ENCODE measurements around the gene GPI. TPM values are rescaled to one million over a fixed set of nuclear protein-coding genes. Genes with fewer than 3 reads are reported as not detected.

The GPI gene
- total RNA-seq, 2 experiments from 2014 or later: 111 to 218 TPM

DNA sequence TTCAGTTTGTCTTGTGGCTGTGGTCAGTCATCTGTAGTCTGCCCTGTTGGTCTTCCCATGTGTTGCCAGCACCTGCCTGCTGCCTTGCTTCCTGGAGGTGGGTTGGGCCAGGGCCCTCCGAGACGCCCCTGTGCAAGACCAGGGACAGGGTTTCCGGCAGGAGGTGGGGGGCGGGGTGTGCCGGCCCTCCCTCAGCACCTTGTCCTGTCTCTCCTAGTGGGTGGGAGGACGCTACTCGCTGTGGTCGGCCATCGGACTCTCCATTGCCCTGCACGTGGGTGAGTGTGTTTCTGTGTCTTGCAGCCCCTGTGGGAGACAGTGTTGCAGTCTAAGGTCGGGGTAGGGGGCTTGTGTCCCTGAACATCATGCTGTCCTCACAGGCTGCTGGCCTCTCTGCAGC, 28.0 kb downstream of the GPI start:
- no TSS peak for BruUV-seq (replicated peaks)
- POLR2A ChIA-PET: interaction anchor here (0.6 kb wide), 1 partner anchor 359 kb away, joined by 4 read pairs; no protein-coding TSS in a partner anchor
- no peaks in the 10 kb centered on the region for H3K9me3 ChIP-seq (ENCODE audit: low read length)
- intact Hi-C loops (cut with micrococcal nuclease; ENCODE audit: unreplicated experiment): no loop called here
- no peaks in the 10 kb centered on the region for H3K4me1 ChIP-seq (ENCODE audit: insufficient read depth, low read length, poor library complexity, severe bottlenecking)
- no peak overlapping the region for H3K4me3 ChIP-seq (ENCODE audit: low read depth, low read length, poor library complexity, severe bottlenecking)
- H3K4me2 ChIP-seq (ENCODE audit: low read length): no peak overlapping the region
- peaks cover 96% of the 10 kb centered on the region for H3K36me3 ChIP-seq (ENCODE audit: insufficient read depth, low read length)
- no peaks in the 10 kb centered on the region for H4K20me1 ChIP-seq (ENCODE audit: insufficient read depth, low read length)
- no peak for DNase-seq (ENCODE audit: low spot score)
- no peaks in the 10 kb centered on the region for H3K79me2 ChIP-seq (ENCODE audit: insufficient read depth, low read depth, low read length)
- CTCF ChIA-PET (ENCODE audit: unreplicated experiment): no interaction called here
- H3K9me2 ChIP-seq (ENCODE audit: insufficient read depth, low read length): no peaks in the 10 kb centered on the region
- H3K27ac ChIP-seq (ENCODE audit: low read depth, low read length, poor library complexity, severe bottlenecking): no peak overlapping the region
- H2AFZ ChIP-seq (ENCODE audit: low read length): no peak overlapping the region
- TF ChIP-seq, protein P1, sequence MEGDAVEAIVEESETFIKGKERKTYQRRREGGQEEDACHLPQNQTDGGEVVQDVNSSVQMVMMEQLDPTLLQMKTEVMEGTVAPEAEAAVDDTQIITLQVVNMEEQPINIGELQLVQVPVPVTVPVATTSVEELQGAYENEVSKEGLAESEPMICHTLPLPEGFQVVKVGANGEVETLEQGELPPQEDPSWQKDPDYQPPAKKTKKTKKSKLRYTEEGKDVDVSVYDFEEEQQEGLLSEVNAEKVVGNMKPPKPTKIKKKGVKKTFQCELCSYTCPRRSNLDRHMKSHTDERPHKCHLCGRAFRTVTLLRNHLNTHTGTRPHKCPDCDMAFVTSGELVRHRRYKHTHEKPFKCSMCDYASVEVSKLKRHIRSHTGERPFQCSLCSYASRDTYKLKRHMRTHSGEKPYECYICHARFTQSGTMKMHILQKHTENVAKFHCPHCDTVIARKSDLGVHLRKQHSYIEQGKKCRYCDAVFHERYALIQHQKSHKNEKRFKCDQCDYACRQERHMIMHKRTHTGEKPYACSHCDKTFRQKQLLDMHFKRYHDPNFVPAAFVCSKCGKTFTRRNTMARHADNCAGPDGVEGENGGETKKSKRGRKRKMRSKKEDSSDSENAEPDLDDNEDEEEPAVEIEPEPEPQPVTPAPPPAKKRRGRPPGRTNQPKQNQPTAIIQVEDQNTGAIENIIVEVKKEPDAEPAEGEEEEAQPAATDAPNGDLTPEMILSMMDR (conservative IDR thresholded peaks at IDR 0.05; ENCODE audit: low read length): no peak
- TF ChIP-seq EZH2phosphoT487 (IDR thresholded peaks at IDR 0.05; ENCODE audit: borderline replicate concordance, low read depth, low read length): no peak

DNA sequence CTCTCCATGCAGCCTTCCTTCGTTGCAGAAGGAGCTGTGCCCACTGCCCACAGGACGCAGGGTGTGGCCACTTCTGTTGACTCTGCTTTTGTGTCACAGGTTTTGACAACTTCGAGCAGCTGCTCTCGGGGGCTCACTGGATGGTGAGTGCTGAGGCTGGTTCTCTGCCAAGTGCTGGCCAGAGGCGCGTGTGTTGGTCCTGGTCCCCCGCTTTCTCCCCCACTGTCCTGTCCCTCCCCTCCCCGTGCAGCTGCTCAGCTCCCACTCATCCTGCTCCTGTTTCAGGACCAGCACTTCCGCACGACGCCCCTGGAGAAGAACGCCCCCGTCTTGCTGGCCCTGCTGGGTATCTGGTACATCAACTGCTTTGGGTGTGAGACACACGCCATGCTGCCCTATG, 28.6 kb downstream of the GPI start:
- peaks cover 96% of the 10 kb centered on the region for H3K36me3 ChIP-seq (ENCODE audit: insufficient read depth, low read length)
- intact Hi-C loops (cut with micrococcal nuclease; ENCODE audit: unreplicated experiment): no loop called here
- no peaks in the 10 kb centered on the region for H4K20me1 ChIP-seq (ENCODE audit: insufficient read depth, low read length)
- H3K79me2 ChIP-seq (ENCODE audit: insufficient read depth, low read depth, low read length): no peaks in the 10 kb centered on the region
- no peaks in the 10 kb centered on the region for H3K9me3 ChIP-seq (ENCODE audit: low read length)
- H3K4me3 ChIP-seq (ENCODE audit: low read depth, low read length, poor library complexity, severe bottlenecking): no peak overlapping the region
- H3K9me2 ChIP-seq (ENCODE audit: insufficient read depth, low read length): no peaks in the 10 kb centered on the region
- POLR2A ChIA-PET: no interaction called here
- CTCF ChIA-PET (ENCODE audit: unreplicated experiment): no interaction called here
- H2AFZ ChIP-seq (ENCODE audit: low read length): no peak overlapping the region
- TF ChIP-seq, protein P1 (conservative IDR thresholded peaks at IDR 0.05; ENCODE audit: low read length): no peak
- TF ChIP-seq EZH2phosphoT487 (IDR thresholded peaks at IDR 0.05; ENCODE audit: borderline replicate concordance, low read depth, low read length): no peak
- no peak overlapping the region for H3K27ac ChIP-seq (ENCODE audit: low read depth, low read length, poor library complexity, severe bottlenecking)
- no TSS peak for BruUV-seq (replicated peaks)
- DNase-seq (ENCODE audit: low spot score): no peak
- H3K4me2 ChIP-seq (ENCODE audit: low read length): no peak overlapping the region
- no peaks in the 10 kb centered on the region for H3K4me1 ChIP-seq (ENCODE audit: insufficient read depth, low read length, poor library complexity, severe bottlenecking)

DNA sequence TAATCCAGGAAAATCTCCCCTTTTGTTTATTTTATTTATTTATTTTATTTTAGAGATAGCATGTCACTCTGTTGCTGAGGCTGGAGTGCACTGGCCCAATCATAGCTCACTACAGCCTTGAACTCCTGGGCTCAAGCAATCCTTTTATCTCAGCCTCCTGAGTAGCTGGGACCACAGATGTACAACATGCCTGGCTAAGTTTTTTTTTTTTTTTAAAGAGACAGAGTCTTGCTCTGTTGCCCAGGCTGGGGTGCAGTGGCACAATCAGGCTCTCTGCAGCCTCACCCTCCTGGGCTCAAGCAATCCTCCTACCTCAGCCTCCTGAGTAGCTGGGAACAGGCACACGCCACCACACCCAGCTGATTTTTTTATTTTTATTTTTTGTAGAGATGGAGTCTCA, 32.9 kb downstream of the GPI start:
- Histone ChIP-seq H2AFZ (ENCODE audit: low read length) (no peak overlapping the region), H3K4me1 (ENCODE audit: insufficient read depth, low read length, poor library complexity, severe bottlenecking) (no peaks in the 10 kb centered on the region), H4K20me1 (ENCODE audit: insufficient read depth, low read length) (no peaks in the 10 kb centered on the region), H3K36me3 (ENCODE audit: insufficient read depth, low read length) (peaks cover 87% of the 10 kb centered on the region), H3K9me2 (ENCODE audit: insufficient read depth, low read length) (no peaks in the 10 kb centered on the region), H3K9me3 (ENCODE audit: low read length) (no peaks in the 10 kb centered on the region), H3K27ac (ENCODE audit: low read depth, low read length, poor library complexity, severe bottlenecking) (no peak overlapping the region), H3K4me3 (ENCODE audit: low read depth, low read length, poor library complexity, severe bottlenecking) (no peak overlapping the region), H3K4me2 (ENCODE audit: low read length) (no peak overlapping the region), H3K79me2 (ENCODE audit: insufficient read depth, low read depth, low read length) (no peaks in the 10 kb centered on the region)
- ChIA-PET CTCF (ENCODE audit: unreplicated experiment) (no interaction called here), POLR2A (interaction anchor here (0.7 to 0.9 kb wide), 2 partner anchors 30 to 47 kb away, joined by 3 read pairs; partner anchors contain the start of gene UBA2)
- no TSS peak for BruUV-seq (replicated peaks)
- intact Hi-C loops (cut with micrococcal nuclease; ENCODE audit: unreplicated experiment): no loop called here
- TF ChIP-seq, protein P1 (conservative IDR thresholded peaks at IDR 0.05; ENCODE audit: low read length): no peak
- no peak for TF ChIP-seq EZH2phosphoT487 (IDR thresholded peaks at IDR 0.05; ENCODE audit: borderline replicate concordance, low read depth, low read length)
- no peak for DNase-seq (ENCODE audit: low spot score)

Data from OCI-LY7 (cell line).